Kasumi-1 (cell line): Measurements from ENCODE around the gene CTCF.

Experiments
- DNase-seq, 2 experiments: peaks; one replicate each; lab custom pipeline; 2025; lab: John Stamatoyannopoulos, UW

CTCF gene

DNA sequence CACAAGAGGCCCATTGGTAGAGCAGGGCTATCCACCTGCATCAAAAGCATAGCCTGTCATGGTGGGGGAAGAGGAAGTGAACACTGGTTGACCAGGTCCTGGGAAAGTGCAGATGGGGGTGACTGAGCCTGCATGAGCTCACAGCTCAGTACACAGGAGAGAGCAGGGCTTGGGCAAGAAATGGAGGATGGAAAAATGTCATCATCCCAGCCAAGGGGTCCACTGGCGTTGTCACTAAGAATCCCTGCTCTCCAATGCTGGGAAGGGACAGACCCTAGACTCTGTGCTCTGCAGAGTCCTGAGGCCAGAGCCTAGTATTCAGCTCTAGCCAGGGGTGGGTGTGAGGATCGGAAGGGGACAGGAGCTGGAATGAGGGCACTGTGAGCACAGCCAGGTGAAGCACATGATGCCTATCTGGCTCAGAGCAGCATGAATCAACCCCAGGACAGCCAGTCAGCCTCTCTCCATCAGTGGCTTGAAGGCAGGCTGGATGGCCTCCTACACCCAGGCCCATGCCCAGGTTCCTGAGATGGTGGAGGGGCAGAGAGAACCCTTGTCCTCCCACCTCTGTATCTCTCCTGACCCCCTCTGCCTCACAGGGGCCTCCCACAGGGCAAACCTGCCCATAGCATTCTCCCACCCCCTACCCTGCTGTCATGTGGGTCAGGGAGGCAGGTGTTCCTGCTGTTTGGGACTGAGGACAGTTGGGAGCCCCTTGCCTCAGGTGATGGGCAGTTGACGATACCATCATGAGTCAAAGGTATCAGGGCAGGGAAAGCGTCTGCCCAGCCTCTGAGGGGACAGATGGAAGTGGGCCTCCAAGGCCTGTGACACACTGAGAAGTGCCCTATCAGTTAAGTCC, 13.8 kb upstream of the CTCF start:
- peak; percentile 24 to 31 for DNase-seq

DNA sequence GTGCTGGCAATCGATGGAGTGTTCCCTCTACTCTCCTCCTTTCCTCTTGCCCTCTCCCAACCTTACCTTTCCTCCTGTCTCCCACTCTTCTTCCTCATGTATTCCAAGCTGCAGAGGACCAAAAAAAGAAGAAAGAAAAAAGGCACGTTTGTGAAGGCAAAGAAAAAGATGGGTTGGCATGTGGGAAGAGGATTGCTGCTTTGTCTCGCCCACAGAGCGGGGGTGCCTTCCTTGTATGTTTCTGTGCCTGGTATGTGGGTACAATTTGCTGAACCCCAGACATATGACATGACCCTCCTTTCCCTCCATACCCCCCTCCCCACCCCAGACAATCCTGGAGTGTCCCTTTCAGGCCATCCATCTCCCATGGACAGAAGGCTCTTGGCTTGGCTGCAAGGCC, 13.1 kb upstream of the CTCF start:
- DNase-seq, result no peak

DNA sequence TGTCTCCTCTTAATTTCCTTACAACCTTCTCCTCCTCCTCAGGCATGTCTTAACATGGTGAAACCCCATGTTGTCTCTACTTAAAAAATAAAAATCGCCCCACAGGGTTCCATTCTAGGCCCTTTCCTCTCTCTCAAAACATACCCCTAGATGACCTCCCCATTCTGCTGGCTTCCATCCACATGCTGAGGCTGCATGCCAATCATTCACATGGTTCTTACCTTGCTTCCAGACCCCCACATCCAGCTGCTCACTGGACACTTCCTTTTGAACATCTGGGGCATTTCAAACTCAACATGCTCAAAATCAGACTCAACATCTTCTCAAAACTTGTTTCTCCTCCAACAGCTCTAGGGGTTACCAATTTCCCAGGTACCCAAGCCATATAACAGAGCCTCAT, 12.4 kb upstream of the CTCF start:
- DNase-seq, result no peak

DNA sequence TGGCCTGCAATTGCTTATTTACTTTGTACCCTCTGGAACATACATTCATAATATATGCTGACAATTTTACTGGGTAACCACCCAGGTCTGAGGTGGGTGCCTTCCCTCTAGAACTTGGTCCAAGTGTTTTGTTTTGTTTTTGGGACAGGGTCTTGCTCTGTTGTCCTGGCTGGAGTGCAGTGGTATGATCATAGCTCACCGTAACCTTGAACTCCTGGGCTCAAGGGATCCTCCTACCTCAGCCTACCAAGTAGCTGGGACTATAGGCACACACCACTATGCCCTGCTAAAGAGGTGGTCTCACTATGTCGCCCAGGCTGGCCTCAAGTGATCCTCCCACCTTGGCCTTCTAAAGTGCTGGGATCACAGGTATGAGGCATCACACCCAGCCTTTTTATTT, 11.2 kb upstream of the CTCF start:
- no peak for DNase-seq

DNA sequence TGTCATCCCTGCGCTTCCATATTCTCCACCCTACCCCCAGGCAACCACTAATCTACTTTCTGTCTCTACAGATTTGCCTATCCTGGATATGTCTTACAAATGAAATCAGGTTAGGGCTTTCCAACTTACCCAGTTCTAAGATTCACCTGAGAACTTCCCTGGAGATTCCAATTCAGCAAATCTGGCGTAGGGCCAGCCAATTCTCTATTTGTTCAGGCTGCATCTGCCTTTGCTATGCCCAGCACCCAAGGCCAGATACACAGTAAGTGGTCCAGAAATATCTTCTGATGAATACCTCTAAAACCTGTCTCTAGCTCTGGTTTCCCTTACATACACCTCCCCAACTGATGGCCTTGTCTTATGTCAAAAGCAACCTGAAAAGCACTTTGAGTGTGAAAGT, 10.4 kb upstream of the CTCF start:
- no peak for DNase-seq

DNA sequence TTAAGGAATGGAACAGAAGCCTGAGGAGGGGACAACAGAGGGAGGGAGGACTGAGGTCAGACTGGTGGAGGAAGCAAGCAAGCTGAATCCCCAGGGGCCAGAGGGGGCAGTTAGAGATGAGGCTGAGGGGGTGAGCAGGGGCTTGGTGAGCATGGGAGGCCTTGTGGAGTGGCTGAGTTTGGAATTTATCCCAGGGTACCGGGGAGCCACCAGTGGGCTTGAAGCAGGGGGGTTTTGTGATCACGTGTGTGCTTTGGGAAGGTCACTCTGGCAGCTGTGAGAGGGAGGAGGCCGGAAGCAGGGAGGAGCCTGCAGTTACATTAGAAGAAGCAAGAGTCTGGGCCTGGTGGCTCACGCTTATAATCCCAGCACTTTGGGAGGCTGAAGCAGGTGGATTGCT, 9.8 kb upstream of the CTCF start:
- DNase-seq, result no peak

DNA sequence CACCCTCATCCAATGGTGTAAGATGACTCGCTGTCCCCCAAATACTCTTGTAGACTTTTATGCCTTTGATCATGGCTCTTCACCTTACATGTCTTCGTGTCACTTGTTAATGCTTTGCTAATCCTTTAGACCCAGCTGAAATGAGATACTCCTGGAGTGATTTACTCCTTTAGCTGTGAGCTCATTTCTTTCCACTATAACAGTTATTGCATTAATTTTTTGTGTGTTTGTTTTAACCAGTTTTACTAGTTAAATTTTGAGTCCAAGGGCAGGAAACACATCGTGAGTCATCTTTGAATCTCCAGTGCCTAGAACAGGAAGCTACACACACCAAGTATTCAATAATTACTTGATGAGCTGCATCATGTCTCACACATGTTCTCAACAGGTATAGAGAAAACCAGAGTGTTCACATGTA, 6.5 kb upstream of the CTCF start:
- peak; percentile 64 to 71 for DNase-seq

DNA sequence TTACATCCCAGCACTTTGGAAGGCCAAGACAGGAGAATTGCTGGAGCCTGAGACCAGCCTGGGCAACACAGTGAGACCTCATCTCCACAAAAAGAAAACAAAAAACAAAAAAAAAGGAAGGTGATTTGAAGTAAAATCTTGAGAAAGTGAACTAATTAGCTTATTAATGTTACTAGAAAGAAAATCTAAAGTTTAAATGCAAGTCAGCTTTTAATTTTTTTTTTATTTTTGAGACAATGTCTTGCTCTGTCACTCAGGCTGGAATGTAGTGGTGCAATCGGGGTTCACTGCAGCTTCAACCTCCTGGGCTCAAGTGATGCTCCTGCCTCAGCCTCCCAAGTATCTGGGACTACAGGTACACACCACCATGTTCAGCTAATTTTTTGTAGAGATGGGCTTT, 3.5 kb upstream of the CTCF start:
- DNase-seq, result no peak

DNA sequence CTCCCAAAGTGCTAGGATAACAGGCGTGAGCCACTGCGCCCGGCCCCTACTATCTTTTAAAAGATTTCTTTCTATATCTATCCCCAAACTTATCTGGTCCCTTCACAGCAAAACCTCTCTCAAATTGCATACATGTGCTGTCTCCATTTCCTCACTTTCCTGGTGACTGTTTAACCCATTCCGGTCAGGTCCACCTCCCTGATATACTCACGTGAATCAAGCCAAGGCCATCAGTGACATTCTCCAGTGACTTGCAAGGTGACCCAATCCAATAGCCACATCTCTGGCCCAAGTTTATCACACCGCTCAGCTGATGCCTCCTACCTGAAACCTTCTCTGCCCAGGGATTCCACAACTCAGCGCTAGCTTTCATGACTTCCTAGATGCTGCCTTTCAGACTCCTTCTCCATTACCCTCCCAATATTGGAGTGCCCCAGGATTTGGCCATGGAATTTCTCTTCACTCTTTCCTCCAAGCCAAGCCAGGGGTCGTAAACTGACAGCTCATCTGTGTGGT, 1.4 kb upstream of the CTCF start:
- DNase-seq, result no peak

DNA sequence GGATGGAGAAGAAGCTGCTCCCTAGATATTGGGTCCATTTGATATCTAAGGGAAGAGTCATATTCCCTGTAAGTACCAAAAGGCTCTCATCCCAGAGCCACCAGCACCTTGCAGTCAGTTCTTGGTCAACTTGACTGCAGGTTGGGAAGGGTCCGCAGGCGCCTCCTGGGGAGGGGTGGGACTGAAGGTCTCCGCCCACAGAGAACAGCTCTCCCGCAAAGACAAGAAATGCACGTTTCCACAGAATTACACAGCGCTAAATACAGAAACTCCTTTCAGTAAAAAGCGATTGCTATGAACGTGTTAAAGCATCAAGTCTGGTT, 864 bp upstream of the CTCF start:
- DNase-seq, result no peak

DNA sequence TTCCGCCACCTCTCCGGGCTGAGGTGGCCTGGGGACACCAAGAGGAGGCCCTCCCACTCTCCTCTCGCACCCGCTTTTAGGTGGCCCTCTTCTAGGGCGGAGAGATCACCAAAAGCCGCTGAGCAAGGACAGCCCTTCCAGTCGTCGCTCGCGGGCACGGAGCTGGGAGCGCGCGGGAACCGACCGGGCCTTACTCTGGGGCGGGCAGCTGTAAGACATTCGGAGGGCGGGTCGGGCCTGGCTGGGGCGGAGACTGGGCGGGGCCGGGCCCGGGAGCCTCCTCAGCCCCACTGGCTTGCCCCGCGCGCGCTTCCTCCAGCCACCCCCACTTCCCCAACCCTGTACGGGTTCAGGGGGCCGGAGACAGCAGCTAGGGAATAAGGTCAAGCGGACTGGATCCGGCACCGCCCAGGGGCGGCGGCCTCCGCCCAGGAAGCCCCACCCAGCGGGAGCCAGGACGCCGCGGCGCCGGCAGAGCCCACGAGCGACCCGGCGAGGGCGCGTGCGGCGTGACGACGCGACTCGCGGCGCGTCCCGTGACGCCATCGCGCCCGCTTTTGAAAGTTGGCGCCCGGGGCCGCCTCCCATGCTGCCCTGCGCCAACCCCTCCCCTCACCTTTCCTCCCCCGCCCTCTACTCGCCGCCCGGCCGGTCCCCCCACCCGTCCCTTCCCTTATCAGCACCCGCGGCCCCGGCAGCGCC, 351 bp upstream of the CTCF start:
- peak; percentile 97 to 99 for DNase-seq

DNA sequence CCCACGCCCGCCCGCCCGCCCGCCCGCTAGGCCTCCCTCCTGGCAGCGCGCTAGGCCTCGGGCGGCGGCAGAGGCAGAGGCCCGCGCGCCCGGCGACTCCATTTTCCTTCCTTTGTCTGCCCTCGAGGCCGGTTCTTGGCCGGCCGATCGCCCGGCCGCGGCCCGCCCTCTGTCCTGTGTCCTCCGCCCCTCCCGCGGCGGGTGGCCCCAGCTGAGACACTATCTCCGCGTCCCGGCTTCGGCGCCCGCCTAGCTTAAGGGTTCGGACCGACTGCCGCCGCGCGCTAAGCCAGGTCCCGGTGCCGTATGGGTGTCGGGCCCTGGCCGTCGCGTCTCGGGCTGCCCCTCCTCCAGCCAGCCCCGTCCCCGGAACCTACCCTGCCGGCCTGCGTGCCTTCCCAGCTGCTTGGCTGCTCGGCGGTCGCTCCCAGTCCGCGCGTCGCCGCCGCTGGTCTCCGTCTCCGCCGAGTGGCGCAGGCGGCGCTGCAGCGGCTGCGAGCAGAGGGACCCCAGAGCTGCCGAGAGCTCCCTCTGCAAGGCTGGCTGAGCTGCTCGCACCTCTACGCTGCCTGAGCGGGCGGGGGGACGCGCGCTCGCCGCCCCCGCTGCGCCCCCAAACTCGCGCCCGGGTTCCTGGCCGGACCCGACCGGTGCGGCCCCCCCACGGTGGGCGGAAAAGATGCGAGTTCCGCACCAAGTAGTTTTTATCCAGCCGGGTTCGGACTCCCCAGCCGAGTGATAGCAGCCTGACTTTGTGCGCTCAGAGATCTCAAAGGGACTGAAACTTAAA, 787 bp downstream of the CTCF start:
- DNase-seq, result peak in 1 of 2 experiments; percentile 32

DNA sequence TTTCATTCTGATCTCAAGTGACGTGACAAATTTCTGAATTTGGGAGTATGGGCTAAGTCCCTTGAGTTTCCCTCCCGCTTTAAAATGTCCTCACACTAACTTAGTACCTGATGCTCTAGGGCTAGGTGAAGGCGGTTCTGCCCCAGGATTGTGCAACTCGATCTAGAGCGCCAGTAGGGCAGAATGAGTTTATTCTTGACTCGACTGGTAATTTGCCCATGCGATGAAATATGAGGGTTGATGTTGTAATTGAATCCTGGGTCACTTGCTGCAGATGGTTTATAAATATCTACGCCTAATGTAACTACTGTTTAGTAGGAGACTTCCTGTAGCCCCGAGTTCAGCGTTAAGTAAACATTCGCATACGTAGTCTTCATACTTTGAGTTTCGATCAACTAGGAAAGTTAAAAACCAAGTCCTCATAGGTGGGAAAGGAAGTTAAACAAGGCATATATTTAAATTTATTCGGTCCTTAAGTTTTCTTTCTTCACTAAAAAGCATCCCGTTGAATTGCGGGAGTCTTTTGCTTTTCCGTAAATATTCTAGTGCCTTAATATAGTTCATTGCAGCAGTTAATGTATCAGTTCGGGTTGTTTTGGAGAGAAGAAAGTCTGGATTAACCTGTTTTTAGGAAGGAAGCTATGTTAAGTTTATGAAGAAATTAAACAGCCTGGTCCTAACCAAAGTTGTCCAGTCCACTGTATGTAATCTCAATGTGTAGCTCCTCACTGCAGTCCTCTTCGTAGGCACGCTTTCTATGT, 1.6 kb downstream of the CTCF start:
- DNase-seq, result peak; percentile 52 to 78

DNA sequence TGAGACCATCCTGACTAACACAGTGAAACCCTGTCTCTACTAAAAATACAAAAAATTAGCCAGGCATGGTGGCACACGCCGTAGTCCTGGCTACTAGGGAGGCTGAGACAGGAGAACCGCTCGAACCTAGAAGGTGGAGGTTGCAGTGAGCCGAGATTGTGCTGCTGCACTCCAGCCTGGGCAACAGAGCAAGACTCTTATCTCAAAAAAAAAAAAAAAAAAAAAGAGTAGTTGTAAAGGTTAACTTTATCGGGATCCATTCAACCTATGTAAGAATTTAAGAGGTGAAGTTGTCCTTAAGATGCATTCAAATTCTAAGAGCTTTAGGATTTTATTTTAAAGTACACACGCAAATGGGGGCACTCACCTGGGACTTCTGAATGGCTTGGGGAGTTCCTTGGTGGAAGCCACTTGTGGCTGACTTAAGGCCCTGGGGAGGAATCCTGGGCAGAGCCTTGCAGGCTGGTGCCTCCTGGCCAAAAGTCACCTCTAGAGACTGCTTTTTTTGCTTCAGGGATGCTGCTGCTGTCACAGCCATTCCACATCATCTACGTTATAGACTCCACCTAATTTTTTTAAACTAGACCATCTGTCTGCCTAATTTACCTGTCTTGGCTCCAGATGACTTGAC, 3.3 kb downstream of the CTCF start:
- no peak for DNase-seq

DNA sequence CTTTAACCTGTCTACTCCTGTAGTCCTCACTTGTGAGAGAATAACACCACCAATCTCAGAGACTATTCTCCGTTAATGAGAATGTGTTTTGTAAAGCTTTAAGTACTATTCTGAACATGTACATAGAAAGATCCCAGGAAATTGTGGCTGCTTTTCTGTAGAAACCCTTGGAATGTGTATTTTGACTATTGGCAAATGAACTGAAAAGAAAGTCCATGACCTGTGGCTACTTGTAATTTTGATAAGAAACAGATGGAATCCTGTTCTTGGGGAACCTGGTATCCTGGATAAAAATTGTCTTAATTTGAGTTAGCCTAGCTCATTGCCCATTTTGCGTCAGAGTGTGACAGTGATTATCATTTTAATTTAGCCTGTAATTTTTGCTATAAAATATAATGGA, 9.1 kb downstream of the CTCF start:
- no peak for DNase-seq

DNA sequence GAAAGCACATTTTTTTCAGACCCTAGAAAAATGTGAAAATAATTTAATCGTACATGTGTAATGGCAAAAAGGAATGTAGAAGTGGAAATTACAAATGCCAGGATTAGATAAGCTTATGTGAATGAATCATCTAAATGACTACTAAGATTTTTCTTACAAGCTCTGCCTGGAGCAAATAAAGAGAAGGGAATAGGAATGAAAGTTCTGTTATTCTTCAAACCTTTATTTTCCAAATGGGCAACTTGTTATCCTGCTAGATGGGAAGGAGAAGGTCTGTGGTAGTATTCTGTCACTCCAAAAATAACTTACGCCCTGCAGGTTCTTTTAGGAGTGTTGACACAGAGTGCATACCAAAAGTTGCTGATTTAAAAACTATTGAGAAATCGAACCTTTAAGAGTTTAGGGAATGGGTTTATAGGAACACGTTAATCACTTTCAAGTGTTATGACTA, 9.7 kb downstream of the CTCF start:
- DNase-seq, result no peak

DNA sequence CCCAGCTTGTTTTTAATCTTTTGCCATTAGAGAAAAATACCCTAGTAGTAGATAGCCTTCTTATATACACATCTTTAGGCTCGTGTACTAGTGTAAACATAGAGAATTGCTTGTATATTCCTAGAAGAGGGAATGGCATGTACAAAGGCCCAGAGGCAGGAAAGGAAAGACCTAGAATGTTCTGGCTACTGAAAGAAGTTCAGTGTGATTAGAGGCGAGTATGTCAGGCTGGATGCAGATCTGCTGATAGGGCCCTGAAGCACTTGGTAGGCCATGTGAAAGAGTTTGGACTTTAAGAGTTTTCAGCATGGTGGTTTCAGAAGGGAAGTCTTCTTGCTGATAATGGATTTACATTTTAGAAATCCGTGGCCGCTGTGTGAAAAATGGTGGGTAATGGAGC, 17.4 kb downstream of the CTCF start:
- no peak for DNase-seq

DNA sequence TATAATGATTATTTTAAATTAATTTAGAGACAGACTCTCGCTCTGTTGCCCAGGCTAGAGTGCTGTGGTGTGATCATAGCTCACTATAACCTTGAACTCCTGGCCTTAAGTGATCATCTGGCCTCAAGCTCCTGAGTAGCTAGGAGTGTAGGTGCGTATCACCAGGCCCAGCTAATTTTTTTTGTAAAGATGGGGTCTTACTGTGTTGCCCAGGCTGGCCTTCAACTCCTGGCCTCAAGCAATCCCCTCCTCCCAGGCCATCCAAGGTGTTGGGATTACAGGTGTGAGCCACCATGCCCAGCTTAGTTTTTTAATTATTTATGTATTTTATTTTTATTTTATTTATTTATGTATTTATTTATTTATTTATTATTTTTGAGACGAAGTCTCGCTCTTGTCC, 17.9 kb downstream of the CTCF start:
- no peak for DNase-seq

DNA sequence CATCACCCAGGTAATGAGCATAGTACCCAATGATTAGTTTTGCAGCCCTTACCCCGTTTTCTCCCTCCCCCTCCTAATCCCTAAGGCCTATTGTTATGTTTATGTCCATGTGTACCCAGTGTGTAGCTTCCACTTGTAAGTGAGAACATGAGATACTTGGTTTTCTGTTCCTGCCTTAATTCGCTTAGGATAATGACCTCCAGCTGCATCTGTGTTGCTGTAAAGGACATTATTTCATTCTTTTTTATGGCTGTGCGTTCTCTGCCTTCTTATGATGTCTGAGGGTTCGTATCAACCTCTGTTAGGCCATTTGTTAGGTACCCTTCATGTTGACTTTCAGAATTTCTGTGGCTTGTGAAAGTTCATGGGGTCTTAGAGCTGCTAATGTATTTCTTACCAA, 31.0 kb downstream of the CTCF start:
- no peak for DNase-seq

DNA sequence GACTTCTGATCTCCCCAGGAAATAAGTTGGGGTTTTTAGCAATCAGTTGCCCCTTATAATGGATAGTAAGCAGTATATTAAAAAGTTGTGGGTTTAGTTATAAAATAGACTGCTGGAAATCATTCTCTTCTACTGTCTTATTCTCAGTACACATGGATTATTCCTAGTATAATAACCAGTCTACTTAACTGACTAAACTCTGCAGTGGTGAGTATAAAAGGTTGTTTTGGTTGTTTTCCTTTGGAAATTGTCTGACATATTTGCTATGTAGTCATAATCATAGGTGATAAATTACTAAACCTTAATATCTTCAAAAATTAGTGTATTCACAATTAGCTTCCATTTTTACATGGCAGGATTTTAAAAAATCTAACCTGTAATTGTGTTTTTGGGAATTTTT, 31.4 kb downstream of the CTCF start:
- no peak for DNase-seq

DNA sequence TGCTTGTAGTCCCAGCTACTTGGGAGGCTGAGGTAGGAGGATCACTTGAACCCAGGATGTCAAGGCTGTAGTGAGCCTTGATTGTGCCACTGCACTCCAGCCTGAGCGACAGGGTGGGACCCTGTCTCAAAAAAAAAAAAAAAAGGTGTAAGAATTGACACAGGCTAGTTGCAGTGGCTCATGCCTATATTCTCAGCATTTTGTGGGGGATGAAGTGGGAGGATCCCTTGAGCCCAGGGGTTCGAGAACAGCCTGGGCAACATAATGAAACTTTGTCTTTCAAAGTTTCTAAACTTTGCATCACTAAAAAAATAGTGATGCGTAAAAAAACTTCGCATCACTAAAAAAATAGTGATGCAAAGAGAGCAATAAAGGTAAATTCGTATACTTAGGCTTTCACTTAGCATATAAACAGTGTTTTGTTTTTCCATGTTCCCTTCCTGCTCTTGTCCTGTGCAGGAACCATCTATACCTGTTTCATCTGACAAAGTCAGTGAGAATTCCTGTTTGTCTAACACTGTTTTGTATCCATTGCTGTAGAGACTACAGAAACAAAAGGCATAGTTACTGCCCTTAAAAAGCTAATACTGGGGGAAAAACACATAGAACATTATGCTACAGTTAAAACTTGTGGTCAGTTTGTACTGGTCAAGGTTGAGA, 32.1 kb downstream of the CTCF start:
- DNase-seq, result no peak
